Mesendoderm (in vitro differentiated cells): ENCODE results near the gene ABR.

ENCODE experiments used
- DNase-seq: peaks from one replicate; pipeline ENCODE4 v3.0.0; 2013
- H2AK5ac ChIP-seq: 2 replicates; pipeline ENCODE4 v1.6.1; 2013; ENCODE audit warnings: low read length, inconsistent platforms
- H2BK120ac ChIP-seq: 2 replicates; pipeline ENCODE4 v1.6.1; 2013; ENCODE audit warnings: low read depth, mild to moderate bottlenecking, low read length, moderate library complexity, mixed read lengths
- H2BK15ac ChIP-seq: replicated peaks from 2 replicates; pipeline ENCODE4 v1.6.1; 2013; ENCODE audit warnings: low read depth, mild to moderate bottlenecking, moderate library complexity
- H2BK5ac ChIP-seq: 2 replicates; pipeline ENCODE4 v1.6.1; 2013; ENCODE audit warnings: low read length, inconsistent platforms
- H3K18ac ChIP-seq: 2 replicates; pipeline ENCODE4 v1.6.1; 2013; ENCODE audit warnings: mild to moderate bottlenecking, low read length, mixed read lengths
- H3K23ac ChIP-seq: one replicate; pipeline ENCODE4 v1.6.1; 2013; ENCODE audit warnings: low read length
- H3K27ac ChIP-seq: 2 replicates; pipeline ENCODE4 v1.5.1; 2013; ENCODE audit warnings: low read depth, mild to moderate bottlenecking, inconsistent platforms, low read length, moderate library complexity
- H3K27me3 ChIP-seq: 2 replicates; pipeline ENCODE4 v1.6.1; 2013; ENCODE audit warnings: low read length, control low read depth, mild to moderate bottlenecking, inconsistent platforms; ENCODE audit not compliant: insufficient read depth, poor library complexity
- H3K36me3 ChIP-seq: 2 replicates; pipeline ENCODE4 v1.6.1; 2013; ENCODE audit warnings: low read length, inconsistent platforms; ENCODE audit not compliant: control insufficient read depth, insufficient read depth
- H3K4ac ChIP-seq: one replicate; pipeline ENCODE4 v1.6.1; 2013; ENCODE audit warnings: low read depth, mild to moderate bottlenecking, low read length, moderate library complexity
- H3K4me1 ChIP-seq: 2 replicates; pipeline ENCODE4 v1.6.1; 2013; ENCODE audit warnings: low read depth, low read length, inconsistent platforms; ENCODE audit not compliant: control insufficient read depth
- H3K4me2 ChIP-seq: 2 replicates; pipeline ENCODE4 v1.6.1; 2013; ENCODE audit warnings: low read length
- H3K4me3 ChIP-seq: 2 replicates; pipeline ENCODE4 v1.5.1; 2013; ENCODE audit warnings: mild to moderate bottlenecking, low read length
- H3K56ac ChIP-seq: one replicate; pipeline ENCODE4 v1.6.1; 2013; ENCODE audit warnings: low read length
- H3K79me1 ChIP-seq: 2 replicates; pipeline ENCODE4 v1.6.1; 2013; ENCODE audit warnings: low read length, inconsistent platforms
- H3K79me2 ChIP-seq: 2 replicates; pipeline ENCODE4 v1.6.1; 2013; ENCODE audit warnings: mild to moderate bottlenecking, low read length; ENCODE audit not compliant: control insufficient read depth, insufficient read depth
- H3K9ac ChIP-seq: 2 replicates; pipeline ENCODE4 v1.6.1; 2013; ENCODE audit warnings: low read length, inconsistent platforms
- H4K5ac ChIP-seq: one replicate; pipeline ENCODE4 v1.6.1; 2013; ENCODE audit warnings: low read length
- H4K8ac ChIP-seq: one replicate; pipeline ENCODE4 v1.6.1; 2013; ENCODE audit warnings: low read depth, mild to moderate bottlenecking, control low read depth, low read length, moderate library complexity
- WGBS: extraction: QIAGEN DNeasy Blood & Tissue Kit; methylation state at CpG from one replicate; pipeline ENCODE4 v1.1.7; 2013; ENCODE audit warnings: low lambda C conversion rate, missing lambda C conversion rate; ENCODE audit not compliant: insufficient coverage; ENCODE audit errors: extremely low coverage; 5-methylcytosine and 5-hydroxymethylcytosine counted together

ABR gene

DNA sequence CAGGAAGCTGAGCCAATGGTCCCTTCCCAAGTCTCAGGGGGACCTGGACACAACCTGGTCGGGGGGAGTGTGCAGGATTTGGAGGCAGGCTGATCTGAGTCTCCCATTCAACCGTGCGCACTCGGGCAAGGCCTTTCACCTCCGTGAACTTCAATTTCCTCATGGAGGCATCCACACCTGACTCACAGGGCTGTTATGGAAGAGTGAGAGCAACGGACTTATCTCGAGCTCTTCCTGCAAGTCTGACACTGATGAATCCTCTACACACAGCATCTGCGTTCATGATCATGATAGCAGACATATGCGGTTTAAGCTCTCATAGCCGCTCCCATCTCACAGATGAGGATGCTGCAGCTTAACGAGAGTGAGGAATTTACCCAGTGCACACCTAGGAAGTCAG, 161.2 kb downstream of the ABR start:
- H3K27me3 ChIP-seq, result no peaks in the 10 kb centered on the region
- no peak overlapping the region for H3K23ac ChIP-seq
- H3K27ac ChIP-seq, result no peak overlapping the region
- H3K9ac ChIP-seq, result no peak overlapping the region
- no peaks in the 10 kb centered on the region for H3K36me3 ChIP-seq
- no peaks in the 10 kb centered on the region for H3K79me2 ChIP-seq
- H3K79me1 ChIP-seq, result no peaks in the 10 kb centered on the region
- no peak overlapping the region for H3K4me2 ChIP-seq
- H2BK15ac ChIP-seq, result no peak overlapping the region
- no peak overlapping the region for H4K5ac ChIP-seq
- no peak overlapping the region for H4K8ac ChIP-seq
- no peak overlapping the region for H3K4ac ChIP-seq
- no peak overlapping the region for H2BK120ac ChIP-seq
- H3K4me3 ChIP-seq, result no peak overlapping the region
- H3K56ac ChIP-seq, result no peak overlapping the region
- no peak for DNase-seq
- H2AK5ac ChIP-seq, result no peak overlapping the region
- H3K18ac ChIP-seq, result no peak overlapping the region
- WGBS, result no CpG with 5 or more reads among the region's 11 CpGs
- no peak overlapping the region for H2BK5ac ChIP-seq
- no peaks in the 10 kb centered on the region for H3K4me1 ChIP-seq

DNA sequence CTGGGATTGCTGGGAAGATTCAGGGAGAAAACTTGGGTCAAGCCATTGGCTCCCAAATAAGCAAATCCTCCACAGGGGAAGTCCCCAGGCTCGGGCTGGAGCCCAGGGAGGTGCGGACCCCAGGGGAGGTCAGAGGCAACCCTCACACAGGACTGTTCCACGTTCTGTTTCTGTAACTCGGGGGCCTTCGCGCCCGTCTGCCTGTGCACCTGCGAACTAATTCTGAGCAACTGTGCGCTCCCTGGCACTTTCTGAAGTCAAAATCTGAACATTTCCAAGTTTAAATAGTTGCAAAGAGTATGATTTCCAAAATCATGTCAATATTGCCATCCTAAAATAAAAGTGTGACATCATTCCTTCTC, 166.1 kb downstream of the ABR start:
- Histone ChIP-seq H3K4ac (no peak overlapping the region), H3K56ac (no peak overlapping the region), H3K18ac (no peak overlapping the region), H3K79me2 (no peaks in the 10 kb centered on the region), H3K27ac (no peak overlapping the region), H4K5ac (no peak overlapping the region), H3K36me3 (no peaks in the 10 kb centered on the region), H3K4me1 (no peaks in the 10 kb centered on the region), H2BK5ac (no peak overlapping the region), H2AK5ac (no peak overlapping the region), H2BK120ac (no peak overlapping the region), H3K27me3 (no peaks in the 10 kb centered on the region), H4K8ac (no peak overlapping the region), H2BK15ac (no peak overlapping the region), H3K23ac (no peak overlapping the region), H3K4me2 (no peak overlapping the region), H3K79me1 (no peaks in the 10 kb centered on the region), H3K9ac (no peak overlapping the region), H3K4me3 (no peak overlapping the region)
- no peak for DNase-seq
- WGBS, result no CpG with 5 or more reads among the region's 9 CpGs

DNA sequence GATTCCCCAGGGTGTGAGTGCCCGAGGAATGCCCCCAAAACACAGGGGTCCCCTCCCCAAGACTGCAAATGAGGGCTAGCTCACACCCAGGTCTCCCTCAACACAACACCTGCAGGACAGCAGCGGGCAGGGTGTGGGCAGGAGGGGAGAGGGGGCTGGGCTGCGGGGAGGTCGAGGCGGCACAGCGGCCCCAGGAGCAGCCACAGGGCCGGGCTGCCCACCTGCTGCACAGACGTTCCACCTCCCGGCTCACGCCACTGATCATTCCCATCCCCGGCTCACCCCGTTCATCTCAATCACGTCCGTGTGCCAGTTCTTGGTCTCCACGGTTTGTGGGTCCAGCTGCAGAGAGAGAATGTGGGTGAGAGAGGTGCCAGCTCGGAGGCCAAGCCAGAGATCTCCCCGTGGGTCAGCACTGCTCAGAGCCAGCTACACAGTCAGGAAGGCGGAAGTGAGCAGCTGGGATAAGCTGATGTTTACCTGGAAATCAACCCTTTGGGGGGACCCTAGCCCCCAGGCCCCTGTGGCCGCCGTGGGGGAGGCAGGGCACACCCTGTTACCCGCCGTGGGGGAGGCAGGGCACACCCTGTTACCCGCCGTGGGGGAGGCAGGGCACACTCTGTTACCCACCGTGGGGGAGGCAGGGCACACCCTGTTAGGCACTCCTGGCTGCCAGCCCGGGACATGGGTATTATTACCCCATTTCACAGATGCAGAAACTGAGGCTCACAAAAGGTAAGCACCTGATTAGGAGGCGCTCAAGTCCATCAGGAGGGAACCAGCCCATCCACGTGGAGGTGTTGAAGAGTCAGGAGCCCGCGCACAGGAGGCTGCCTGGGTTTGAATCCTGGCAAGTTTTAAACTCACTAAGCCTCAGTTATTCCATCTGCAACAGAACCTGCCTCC, 166.7 kb downstream of the ABR start:
- H3K27ac ChIP-seq, result no peak overlapping the region
- no peaks in the 10 kb centered on the region for H3K79me2 ChIP-seq
- H3K4ac ChIP-seq, result no peak overlapping the region
- H3K4me1 ChIP-seq, result no peaks in the 10 kb centered on the region
- no peak overlapping the region for H3K18ac ChIP-seq
- H3K23ac ChIP-seq, result no peak overlapping the region
- no peak overlapping the region for H2AK5ac ChIP-seq
- no peak overlapping the region for H4K5ac ChIP-seq
- H2BK15ac ChIP-seq, result no peak overlapping the region
- H3K79me1 ChIP-seq, result no peaks in the 10 kb centered on the region
- no peak overlapping the region for H3K56ac ChIP-seq
- H3K27me3 ChIP-seq, result no peaks in the 10 kb centered on the region
- no peak overlapping the region for H4K8ac ChIP-seq
- no peak overlapping the region for H3K4me2 ChIP-seq
- no peak overlapping the region for H3K9ac ChIP-seq
- no peak overlapping the region for H2BK120ac ChIP-seq
- no peak overlapping the region for H3K4me3 ChIP-seq
- H3K36me3 ChIP-seq, result no peaks in the 10 kb centered on the region
- no peak overlapping the region for H2BK5ac ChIP-seq
- WGBS, result no CpG with 5 or more reads among the region's 30 CpGs
- DNase-seq, result no peak

DNA sequence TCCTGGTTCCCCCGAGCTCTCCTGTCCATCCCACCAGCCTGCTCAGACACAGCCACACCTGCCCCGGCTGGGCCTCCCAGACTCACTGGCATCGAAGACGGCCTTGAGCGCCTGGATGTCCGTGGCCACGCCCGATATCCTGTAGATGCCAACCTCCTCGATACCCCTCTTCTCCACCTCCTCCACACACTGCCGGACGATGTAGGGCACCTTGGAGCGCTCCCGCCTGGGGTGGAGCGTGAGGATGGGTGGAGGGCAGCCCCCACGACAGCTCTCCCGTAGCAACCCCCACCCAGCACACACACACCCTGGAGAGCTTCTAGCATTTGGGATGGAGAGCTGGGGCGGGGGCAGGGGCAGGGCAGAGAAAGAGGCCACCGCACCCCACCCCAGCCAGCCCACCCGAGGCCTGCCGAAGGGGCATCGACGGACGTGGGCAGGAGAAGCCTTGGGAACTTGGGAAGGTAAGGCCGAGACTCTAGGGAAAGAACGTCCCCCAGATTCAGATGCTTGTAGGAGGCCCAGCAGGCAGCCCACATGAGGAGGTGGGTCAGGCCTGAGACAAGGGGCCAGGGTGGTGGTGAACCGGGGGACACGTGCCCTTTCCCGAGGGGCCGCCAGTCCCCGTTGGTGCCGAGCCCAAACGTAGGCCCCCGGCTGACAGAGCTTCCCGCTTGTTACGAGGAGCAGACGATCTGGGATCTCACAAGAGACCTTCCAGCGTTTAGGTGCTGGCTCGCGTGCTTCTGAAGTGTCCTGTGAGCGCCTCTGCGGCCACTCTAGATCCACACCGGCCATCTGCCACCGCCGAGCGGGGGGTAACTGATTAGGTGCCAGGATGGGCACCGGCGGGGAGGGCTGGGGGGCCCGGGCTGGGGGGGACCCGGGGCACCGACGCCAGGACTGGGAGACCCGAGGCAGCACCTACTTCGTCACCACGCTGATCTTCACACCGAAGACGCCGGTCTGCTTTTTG, 167.7 kb downstream of the ABR start:
- Histone ChIP-seq H3K23ac (no peak overlapping the region), H3K18ac (no peak overlapping the region), H2BK5ac (no peak overlapping the region), H3K4ac (no peak overlapping the region), H3K56ac (no peak overlapping the region), H2BK120ac (no peak overlapping the region), H2AK5ac (no peak overlapping the region), H4K8ac (no peak overlapping the region), H3K36me3 (no peaks in the 10 kb centered on the region), H4K5ac (no peak overlapping the region), H2BK15ac (no peak overlapping the region), H3K4me3 (no peak overlapping the region), H3K4me1 (no peaks in the 10 kb centered on the region), H3K79me1 (no peaks in the 10 kb centered on the region), H3K27me3 (no peaks in the 10 kb centered on the region), H3K4me2 (no peak overlapping the region), H3K9ac (no peak overlapping the region), H3K79me2 (no peaks in the 10 kb centered on the region), H3K27ac (no peak overlapping the region)
- WGBS, result no CpG with 5 or more reads among the region's 57 CpGs
- DNase-seq, result no peak

DNA sequence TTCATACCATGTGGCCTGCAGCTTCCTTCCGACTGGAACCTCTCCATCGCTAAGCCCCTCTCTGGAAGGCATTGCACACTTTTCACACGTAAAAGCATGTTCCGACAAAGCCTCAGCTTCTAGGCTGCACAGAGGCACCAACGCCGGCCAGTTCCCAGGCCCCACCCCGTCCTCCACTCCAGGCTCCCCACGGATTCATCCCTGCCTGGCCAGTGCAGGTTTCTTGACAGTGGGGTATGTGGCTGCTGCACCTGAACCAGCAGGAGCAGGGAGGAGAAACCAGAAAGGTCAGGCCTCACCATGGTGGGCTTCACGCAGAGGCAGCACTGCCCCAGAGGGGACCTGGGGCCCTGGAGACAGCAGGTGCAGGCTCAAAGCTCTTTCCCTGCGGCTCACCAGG, 168.6 kb downstream of the ABR start:
- Histone ChIP-seq H2BK15ac (no peak overlapping the region), H3K4me2 (no peak overlapping the region), H3K36me3 (no peaks in the 10 kb centered on the region), H4K8ac (no peak overlapping the region), H3K27me3 (no peaks in the 10 kb centered on the region), H3K4me1 (no peaks in the 10 kb centered on the region), H3K18ac (no peak overlapping the region), H3K23ac (no peak overlapping the region), H3K79me1 (no peaks in the 10 kb centered on the region), H4K5ac (no peak overlapping the region), H3K4me3 (no peak overlapping the region), H2AK5ac (no peak overlapping the region), H3K79me2 (no peaks in the 10 kb centered on the region), H3K27ac (no peak overlapping the region), H2BK5ac (no peak overlapping the region), H3K56ac (no peak overlapping the region), H2BK120ac (no peak overlapping the region), H3K9ac (no peak overlapping the region), H3K4ac (no peak overlapping the region)
- WGBS, result no CpG with 5 or more reads among the region's 10 CpGs
- no peak for DNase-seq
